ENCODE measurements around the gene ARPC5L. TPM values are rescaled to one million over a fixed set of nuclear protein-coding genes. Genes with fewer than 3 reads are reported as not detected.

ARPC5L gene
- total and polyA plus RNA-seq, 2 of the 8 experiments (the other 6 are each of a cell fraction or from before 2014, with no cell fraction given): 34.1 to 50.6 TPM

- H4K5ac ChIP-seq (ENCODE audit: insufficient read length, low read depth, low read length): no peak overlapping the region
- H3K4me2 ChIP-seq (ENCODE audit: insufficient read depth in 1 of 2, low read depth in 2 of 2, low read length in 2 of 2): no peak overlapping the region
- no peak overlapping the region; the same call in 1 of the 2 replicates for H4K8ac ChIP-seq (ENCODE audit: extremely low read depth, insufficient read depth, low read length)
- no peak overlapping the region for H3K4me3 ChIP-seq (ENCODE audit: extremely low read depth in 1 of 4, insufficient read depth in 2 of 4, low read depth in 3 of 4, low read length in 4 of 4)
- peak overlapping the region; percentile 60 for H2BK5ac ChIP-seq (ENCODE audit: low read depth, low read length)
- H3K18ac ChIP-seq (ENCODE audit: extremely low read depth, low read length): no peak overlapping the region
- H4K91ac ChIP-seq (replicated peaks; ENCODE audit: insufficient read length, low read length): no peak overlapping the region
- no peak overlapping the region for H2BK20ac ChIP-seq (ENCODE audit: low read length)
- H3K14ac ChIP-seq (ENCODE audit: insufficient read length): no peak overlapping the region
- no peak overlapping the region for H3K9ac ChIP-seq (replicated peaks in 1 of 4; ENCODE audit: extremely low read depth in 1 of 4, low read depth in 3 of 4, low read length in 3 of 4)
- H2BK120ac ChIP-seq (replicated peaks; ENCODE audit: low read depth, low read length): no peak overlapping the region
- no peak overlapping the region for H3K27ac ChIP-seq (ENCODE audit: low read depth, low read length)
- H3K79me1 ChIP-seq (ENCODE audit: low read depth, low read length): no peaks in the 10 kb centered on the region
- H3K56ac ChIP-seq (replicated peaks; ENCODE audit: insufficient read length, low read depth, low read length): no peak overlapping the region
- H3K23ac ChIP-seq (ENCODE audit: insufficient read length): no peak overlapping the region
- ChIA-PET CTCF (ENCODE audit: partially characterized antibody) (interaction anchor here (1.1 to 3.8 kb wide), 3 partner anchors 39 to 103 kb away, joined by 3 to 23 read pairs (median 3); partner anchors contain the start of gene WDR38), POLR2A (ENCODE audit: partially characterized antibody) (interaction anchor here (1.5 to 1.9 kb wide), 2 partner anchors 19 to 22 kb away, joined by 4 to 9 read pairs; no protein-coding TSS in a partner anchor)
- peaks cover 0 to 6% (median 0%) of the 10 kb centered on the region in 4 experiments; a peak in 3 of 8 replicates for H3K36me3 ChIP-seq (ENCODE audit: control insufficient read depth in 2 of 4, insufficient read depth in 4 of 4, low read length in 3 of 4)
- peaks cover 2% of the 10 kb centered on the region; the same call in 1 of the 2 replicates for H3K23me2 ChIP-seq (ENCODE audit: low read depth, low read length)
- H2AFZ ChIP-seq (ENCODE audit: low read length): no peak overlapping the region
- H2BK12ac ChIP-seq (ENCODE audit: low read depth, low read length): no peak overlapping the region
- WGBS, 2 experiments (ENCODE audit: extremely low coverage in 1 of 2, insufficient coverage in 1 of 2, insufficient read length in 1 of 2, insufficient replicate concordance in 2 of 2, low coverage in 1 of 2, low lambda C conversion rate in 2 of 2, missing lambda C conversion rate in 1 of 2): 88% methylated on average over 9 of the region's 9 CpGs; no CpG with 5 or more reads in 1 of the 2 experiments
- FAIRE-seq: no peak
- 0 out of 2 replicates have a peak overlapping the region, but pooled peaks have one; percentile 39 for H2AK5ac ChIP-seq (ENCODE audit: low read depth, low read length)
- no peaks in the 10 kb centered on the region for H3K9me3 ChIP-seq (ENCODE audit: insufficient read depth in 2 of 2, low read depth in 1 of 2, low read length in 1 of 2)
- H3K4ac ChIP-seq (replicated peaks; ENCODE audit: insufficient read length, low read depth, low read length): no peak overlapping the region
- 0 out of 2 replicates have a peak overlapping the region, but pooled peaks have one; percentile 29 for H2BK15ac ChIP-seq (ENCODE audit: low read length)
- TF ChIP-seq GABPA (IDR thresholded peaks at IDR 0.05; ENCODE audit: borderline replicate concordance, insufficient read depth, low read length) (no peak), CHD1 (IDR thresholded peaks at IDR 0.05; ENCODE audit: low read depth, low read length) (no peak), POU5F1 (IDR thresholded peaks at IDR 0.05; ENCODE audit: low read depth, low read length) (no peak), MAFK (IDR thresholded peaks at IDR 0.05; ENCODE audit: low read depth, low read length) (no peak), PHF8 (conservative IDR thresholded peaks at IDR 0.05; ENCODE audit: low read depth, low read length) (no peak), SP2 (IDR thresholded peaks at IDR 0.05; ENCODE audit: low read length) (no peak), GTF2F1 (IDR thresholded peaks at IDR 0.05; ENCODE audit: borderline replicate concordance, low read depth, low read length) (no peak), EGR1 (IDR thresholded peaks at IDR 0.05; ENCODE audit: borderline replicate concordance, low read depth, low read length) (no peak), RBBP5 (IDR thresholded peaks at IDR 0.05; ENCODE audit: borderline replicate concordance, low read depth, low read length) (no peak), FOSL1 (IDR thresholded peaks at IDR 0.05; ENCODE audit: insufficient read depth, low read depth, low read length) (no peak), SIRT6 (IDR thresholded peaks at IDR 0.05; ENCODE audit: low read length) (no peak), JUND (IDR thresholded peaks at IDR 0.05; ENCODE audit: low read length) (no peak), ATF2 (IDR thresholded peaks at IDR 0.05; ENCODE audit: low read length) (no peak)
- DNase-seq (ENCODE audit: low read depth in 1 of 2, low spot score in 2 of 2): no peak
- H3K27me3 ChIP-seq (replicated peaks in 1 of 4; ENCODE audit: control insufficient read depth in 3 of 4, extremely low read depth in 1 of 4, insufficient read depth in 3 of 4, low read length in 3 of 4): no peaks in the 10 kb centered on the region
- H4K20me1 ChIP-seq (replicated peaks in 1 of 2; ENCODE audit: control insufficient read depth in 1 of 2, insufficient read depth in 2 of 2, low read length in 2 of 2): no peaks in the 10 kb centered on the region
- H3K79me2 ChIP-seq (ENCODE audit: control insufficient read depth in 1 of 2, insufficient read depth in 2 of 2, low read length in 2 of 2): no peaks in the 10 kb centered on the region
- 0 out of 7 replicates have a peak, but pooled peaks cover 0 to 2% (median 0%) of the 10 kb centered on the region in 4 experiments for H3K4me1 ChIP-seq (replicated peaks in 1 of 4; ENCODE audit: control insufficient read depth in 3 of 4, insufficient read depth in 4 of 4, low read length in 3 of 4)
Observed at GRCh38 chr9:124899845-124900244, 37.9 kb downstream of the ARPC5L start.

All from H1 (cell line).